ENCODE measurements around the gene UBE2Z.
"Not testable (repeated sequence)": the region's sequence is repeated elsewhere in the genome, so short reads cannot be mapped to it uniquely, and the experiment has no call there.

The UBE2Z gene

GRCh38 chr17:48904428-48904827 is 3.8 kb upstream of the UBE2Z start:
- no peak for DNase-seq (ENCODE audit: low read depth)

- DNase-seq (ENCODE audit: low read depth): no peak
These were observed 2.2 kb upstream of the UBE2Z start for GRCh38 chr17:48905987-48906515.

- DNase-seq (ENCODE audit: low read depth): no peak
These were observed 527 bp upstream of the UBE2Z start for GRCh38 chr17:48907713-48908046.

GRCh38 chr17:48908853-48909394 is 717 bp downstream of the UBE2Z start:
- peak; percentile 64 for DNase-seq (ENCODE audit: low read depth)

GRCh38 chr17:48909783-48910182 is 1.6 kb downstream of the UBE2Z start:
- no peak for DNase-seq (ENCODE audit: low read depth)

- DNase-seq (ENCODE audit: low read depth): no peak
These were observed 2.2 kb downstream of the UBE2Z start for GRCh38 chr17:48910370-48910769.

- no peak for DNase-seq (ENCODE audit: low read depth)
These were observed 4.3 kb downstream of the UBE2Z start for GRCh38 chr17:48912476-48912875.

GRCh38 chr17:48915459-48916282 is 7.5 kb downstream of the UBE2Z start:
- DNase-seq (ENCODE audit: low read depth): no peak

GRCh38 chr17:48925251-48925990 is 17.2 kb downstream of the UBE2Z start:
- no peak for DNase-seq (ENCODE audit: low read depth)

- no peak for DNase-seq (ENCODE audit: low read depth)
These were observed 17.8 kb downstream of the UBE2Z start for GRCh38 chr17:48925991-48926342.

- no peak for DNase-seq (ENCODE audit: low read depth)
These were observed 20.0 kb downstream of the UBE2Z start for GRCh38 chr17:48927978-48928745.

GRCh38 chr17:48928876-48929811 is 20.9 kb downstream of the UBE2Z start:
- no peak for DNase-seq (ENCODE audit: low read depth)

- no peak for DNase-seq (ENCODE audit: low read depth)
These were observed 21.6 kb downstream of the UBE2Z start for GRCh38 chr17:48929812-48930165.

GRCh38 chr17:48930435-48930873 is 22.2 kb downstream of the UBE2Z start:
- DNase-seq (ENCODE audit: low read depth): no peak

- no peak for DNase-seq (ENCODE audit: low read depth)
These were observed 24.8 kb downstream of the UBE2Z start for GRCh38 chr17:48933035-48933434.

- peak; percentile 77 for DNase-seq (ENCODE audit: low read depth)
These were observed 36.5 kb downstream of the UBE2Z start, which contains the start of gene SNF8 for GRCh38 chr17:48944515-48945260. Gene SNF8, minus strand, starts transcription at chr17:48944842. Its CDS starts 108 bp downstream, at chr17:48944734.

- not testable (repeated sequence) for DNase-seq (ENCODE audit: low read depth)
These were observed 37.0 kb downstream of the UBE2Z start for GRCh38 chr17:48945261-48945651.

GRCh38 chr17:48951572-48951971 is 43.4 kb downstream of the UBE2Z start:
- no peak for DNase-seq (ENCODE audit: low read depth)

GRCh38 chr17:48952904-48953303 is 44.7 kb downstream of the UBE2Z start:
- DNase-seq (ENCODE audit: low read depth): no peak

GRCh38 chr17:48954300-48954755 is 46.1 kb downstream of the UBE2Z start:
- no peak for DNase-seq (ENCODE audit: low read depth)

Data from HS-27A (cell line).